Stimulated activated naive CD8-positive, alpha-beta T cell treated with anti-CD3 and anti-CD28 coated beads, Interleukin-15, Interleukin-2, amounts not matched to agents 100 ng/mL and 50 ng/mL, for 24 hours (primary cell): ENCODE results near the gene ZNF396.

Experiments
- H3K27ac Mint-ChIP-seq: one replicate; pipeline ENCODE4 v1.8.0; 2021; ENCODE audit warnings: mild to moderate bottlenecking, mixed read lengths
- H3K27me3 Mint-ChIP-seq: one replicate; pipeline ENCODE4 v1.8.0; 2021; ENCODE audit warnings: mixed read lengths
- H3K36me3 Mint-ChIP-seq: one replicate; pipeline ENCODE4 v1.8.0; 2021; ENCODE audit warnings: low read depth, mixed read lengths
- H3K4me1 Mint-ChIP-seq: one replicate; pipeline ENCODE4 v1.8.0; 2021; ENCODE audit warnings: low read depth, mixed read lengths
- H3K4me3 Mint-ChIP-seq: one replicate; pipeline ENCODE4 v1.8.0; 2021; ENCODE audit warnings: mild to moderate bottlenecking, mixed read lengths
- H3K9me3 Mint-ChIP-seq: one replicate; pipeline ENCODE4 v1.8.0; 2021; ENCODE audit warnings: mixed read lengths

The ZNF396 gene

DNA sequence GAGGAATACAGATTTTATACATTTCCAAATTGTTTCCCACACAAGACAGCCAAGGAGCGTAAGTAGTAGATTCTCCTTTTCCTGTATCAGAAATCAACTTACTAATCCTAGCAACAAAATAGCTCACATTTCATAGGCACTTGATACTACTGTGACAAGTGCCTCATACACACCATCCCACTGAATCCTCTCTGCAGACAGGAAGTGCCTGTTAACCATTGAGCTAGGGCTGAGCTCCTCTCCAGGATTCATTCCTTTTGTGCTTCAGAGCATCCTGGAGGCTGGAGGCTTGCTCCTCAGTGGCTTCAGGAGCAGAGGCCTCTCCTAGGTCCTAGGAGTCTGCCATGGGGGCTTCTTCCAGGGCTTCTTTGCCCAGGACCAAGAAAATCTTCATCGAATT, 20.8 kb upstream of the ZNF396 start:
- Mint-ChIP-seq H3K27ac (no peak overlapping the region), H3K4me1 (no peaks in the 10 kb centered on the region), H3K9me3 (no peaks in the 10 kb centered on the region), H3K27me3 (peaks cover 23% of the 10 kb centered on the region), H3K4me3 (no peak overlapping the region), H3K36me3 (no peaks in the 10 kb centered on the region)

DNA sequence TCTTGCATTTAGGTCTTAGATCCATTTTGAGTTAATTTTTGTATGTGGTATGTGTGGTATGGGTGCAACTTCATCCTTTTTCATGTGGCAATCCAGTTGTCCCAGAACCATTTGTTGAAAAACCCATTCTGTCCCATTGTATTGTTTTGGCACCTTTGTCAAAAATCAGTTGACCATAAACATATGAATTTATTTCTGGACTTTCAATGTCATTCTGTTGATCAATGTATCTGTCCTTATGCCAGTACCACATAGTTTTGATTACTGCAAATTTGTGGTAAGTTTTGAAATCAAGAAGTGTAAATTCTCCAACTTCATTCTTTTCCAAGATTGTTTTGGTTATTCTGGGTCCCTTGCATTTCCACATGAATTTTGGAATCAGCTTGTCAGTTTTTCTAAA, 16.6 kb upstream of the ZNF396 start:
- no peaks in the 10 kb centered on the region for H3K36me3 Mint-ChIP-seq

DNA sequence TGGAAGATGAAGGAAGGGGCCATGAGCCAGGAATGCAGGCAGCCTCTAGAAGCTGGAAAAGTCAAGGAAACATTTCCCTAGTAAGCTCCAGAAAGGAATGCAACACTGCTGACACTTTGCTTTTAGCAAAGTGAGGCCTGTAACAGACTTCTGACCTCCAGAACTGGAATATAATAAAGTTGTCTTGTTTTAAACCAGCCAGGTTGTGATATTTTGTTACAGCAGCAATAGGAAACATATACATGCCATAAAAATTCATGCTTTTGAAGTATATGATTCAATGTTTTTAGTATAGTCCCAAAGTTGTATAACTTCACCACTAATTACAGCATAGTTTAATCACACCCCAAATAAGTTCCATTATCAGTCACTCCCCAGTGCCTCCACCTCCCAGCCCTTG, 15.2 kb upstream of the ZNF396 start:
- H3K4me3 Mint-ChIP-seq: no peak overlapping the region
- no peaks in the 10 kb centered on the region for H3K4me1 Mint-ChIP-seq
- H3K36me3 Mint-ChIP-seq: no peaks in the 10 kb centered on the region
- H3K27me3 Mint-ChIP-seq: peaks cover 27% of the 10 kb centered on the region
- H3K27ac Mint-ChIP-seq: no peak overlapping the region
- H3K9me3 Mint-ChIP-seq: no peaks in the 10 kb centered on the region

More for the DNA sequence above, 16.6 kb upstream of the ZNF396 start:
- no peaks in the 10 kb centered on the region for H3K9me3 Mint-ChIP-seq
- no peak overlapping the region for H3K27ac Mint-ChIP-seq
- H3K4me3 Mint-ChIP-seq: no peak overlapping the region
- H3K4me1 Mint-ChIP-seq: no peaks in the 10 kb centered on the region
- peaks cover 23% of the 10 kb centered on the region for H3K27me3 Mint-ChIP-seq

DNA sequence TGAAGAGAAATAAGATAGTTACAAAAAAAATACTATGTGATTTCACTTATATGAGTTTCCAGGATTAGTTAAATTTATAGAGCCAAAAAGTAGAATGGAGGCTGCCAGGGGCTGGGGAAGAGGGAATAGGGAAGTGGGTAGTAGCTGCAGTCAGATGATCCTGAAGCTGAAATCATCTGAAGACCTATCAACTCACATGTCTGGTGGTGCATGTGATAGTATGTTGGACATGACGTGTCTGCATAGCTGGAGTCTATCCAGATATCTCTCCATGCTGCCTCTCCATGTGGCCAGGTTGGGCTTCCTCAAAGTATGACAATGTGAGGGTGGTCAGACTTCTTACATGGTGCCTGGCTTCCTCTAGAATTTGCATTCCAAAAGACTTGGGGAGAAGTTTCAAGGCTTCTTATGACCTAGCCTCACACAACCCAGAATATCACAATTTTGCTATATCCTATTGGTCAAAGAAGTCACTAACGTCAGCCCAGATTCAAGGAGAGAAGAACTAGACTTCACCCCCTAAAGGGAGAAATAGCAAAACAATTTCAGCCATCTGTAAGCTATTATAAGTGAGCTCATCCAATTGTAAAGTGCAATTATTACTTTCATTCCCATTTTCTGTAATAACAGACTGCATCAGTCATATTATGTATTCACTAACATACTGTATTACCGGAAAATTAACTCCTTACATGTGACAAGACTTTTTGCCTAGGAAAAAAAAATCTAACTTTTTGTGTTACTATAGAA, 14.0 kb upstream of the ZNF396 start:
- no peak overlapping the region for H3K27ac Mint-ChIP-seq
- peaks cover 3% of the 10 kb centered on the region for H3K4me1 Mint-ChIP-seq
- H3K27me3 Mint-ChIP-seq: peaks cover 35% of the 10 kb centered on the region
- no peaks in the 10 kb centered on the region for H3K36me3 Mint-ChIP-seq
- H3K9me3 Mint-ChIP-seq: no peaks in the 10 kb centered on the region
- H3K4me3 Mint-ChIP-seq: no peak overlapping the region

DNA sequence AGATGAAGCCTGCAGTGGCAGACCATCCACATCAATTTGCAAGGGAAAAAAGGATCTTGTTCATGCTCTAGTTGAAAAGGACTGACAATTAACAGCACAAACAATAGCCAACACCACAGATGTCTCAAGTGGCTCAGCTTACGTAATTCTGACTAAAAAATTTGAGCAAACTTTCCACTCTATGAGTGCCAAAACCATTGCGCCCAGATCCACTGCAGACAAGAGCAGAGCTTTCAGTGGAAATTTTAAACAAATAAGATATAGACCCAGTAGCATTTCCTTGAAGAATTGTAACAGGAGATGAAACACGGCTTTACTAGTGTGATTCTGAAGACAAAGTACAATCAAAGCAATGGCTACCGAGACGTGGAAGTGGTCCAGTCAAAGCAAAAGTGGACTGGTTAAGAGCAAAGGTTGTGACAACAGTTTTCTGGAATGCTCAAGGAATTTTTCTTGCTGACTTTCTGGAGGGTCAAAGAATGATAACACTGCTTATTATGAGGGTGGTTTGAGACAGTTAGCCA, 12.0 kb upstream of the ZNF396 start:
- H3K27me3 Mint-ChIP-seq: peaks cover 39% of the 10 kb centered on the region
- no peaks in the 10 kb centered on the region for H3K9me3 Mint-ChIP-seq
- H3K27ac Mint-ChIP-seq: no peak overlapping the region
- no peaks in the 10 kb centered on the region for H3K36me3 Mint-ChIP-seq
- peaks cover 3% of the 10 kb centered on the region for H3K4me1 Mint-ChIP-seq
- H3K4me3 Mint-ChIP-seq: no peak overlapping the region

DNA sequence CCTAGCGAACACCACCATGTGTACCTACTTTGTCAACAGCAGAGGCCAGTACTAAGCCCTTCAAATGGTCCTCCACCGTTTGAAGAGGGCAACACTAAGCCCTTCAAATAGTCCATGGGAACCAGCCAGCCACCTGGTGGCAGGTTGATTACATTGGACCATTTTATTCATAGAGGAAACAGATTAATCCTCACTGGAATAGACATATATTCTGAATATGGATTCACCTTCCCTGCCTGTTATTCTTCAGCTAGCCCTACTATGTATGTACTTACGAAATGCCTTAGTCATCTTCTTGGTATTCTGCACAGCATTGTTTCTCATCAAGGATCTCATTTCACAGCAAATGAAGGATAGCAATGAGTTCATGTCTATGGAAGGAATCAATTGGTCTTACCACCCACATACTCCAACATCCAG, 10.0 kb upstream of the ZNF396 start:
- Mint-ChIP-seq H3K4me3 (no peak overlapping the region), H3K4me1 (peaks cover 3% of the 10 kb centered on the region), H3K9me3 (no peaks in the 10 kb centered on the region), H3K36me3 (no peaks in the 10 kb centered on the region), H3K27ac (no peak overlapping the region), H3K27me3 (peaks cover 41% of the 10 kb centered on the region)

DNA sequence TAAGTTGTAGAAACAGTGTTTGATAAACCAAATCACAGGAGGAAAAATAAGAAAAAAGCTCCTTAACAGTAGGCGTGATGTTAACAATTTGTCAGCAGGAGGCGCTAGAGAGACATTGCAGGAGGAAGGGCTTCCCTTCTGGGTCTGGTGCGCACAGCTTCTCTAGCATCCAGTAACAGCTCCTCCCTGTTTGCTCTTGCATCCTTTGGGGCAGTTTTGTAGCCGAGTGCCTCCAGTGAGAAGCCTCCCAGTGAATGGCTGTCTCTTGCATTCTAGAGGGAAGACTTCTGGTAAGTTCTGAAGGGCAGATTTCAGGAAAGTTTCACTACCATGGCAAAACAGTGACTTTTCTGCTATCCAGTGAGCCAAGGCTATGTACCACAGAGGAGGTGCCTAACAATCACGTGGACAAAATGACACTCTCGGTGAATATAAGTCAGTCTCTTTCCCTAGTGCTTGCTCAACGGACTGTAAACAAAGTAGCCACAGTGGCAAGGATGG, 9.5 kb upstream of the ZNF396 start:
- Mint-ChIP-seq H3K27me3 (peaks cover 41% of the 10 kb centered on the region), H3K27ac (no peak overlapping the region)

DNA sequence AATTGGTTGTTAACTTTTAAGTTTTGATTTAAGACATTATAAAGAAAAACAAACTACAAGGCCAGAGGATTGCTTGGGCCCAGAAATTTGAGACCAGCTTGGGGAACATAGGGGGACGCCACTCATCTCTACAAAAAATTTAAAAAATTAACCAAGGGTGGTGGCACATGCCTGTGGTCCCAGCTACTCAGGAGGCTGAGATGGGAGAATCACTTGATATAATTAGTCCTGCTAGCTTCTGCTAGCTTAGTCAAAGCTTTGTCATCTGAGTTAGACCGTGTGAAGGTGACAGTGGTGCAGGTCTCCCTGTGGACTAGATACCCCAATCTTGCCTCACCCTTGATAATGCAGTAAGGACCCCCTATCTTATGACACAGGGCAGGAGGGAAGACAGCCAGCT, 6.0 kb upstream of the ZNF396 start:
- peaks cover 3% of the 10 kb centered on the region for H3K4me1 Mint-ChIP-seq
- no peak overlapping the region for H3K27ac Mint-ChIP-seq
- H3K27me3 Mint-ChIP-seq: peaks cover 22% of the 10 kb centered on the region
- H3K9me3 Mint-ChIP-seq: no peaks in the 10 kb centered on the region
- H3K4me3 Mint-ChIP-seq: no peak overlapping the region
- no peaks in the 10 kb centered on the region for H3K36me3 Mint-ChIP-seq

More for the DNA sequence above, 9.5 kb upstream of the ZNF396 start:
- Mint-ChIP-seq H3K9me3 (no peaks in the 10 kb centered on the region), H3K4me1 (peaks cover 3% of the 10 kb centered on the region), H3K36me3 (no peaks in the 10 kb centered on the region), H3K4me3 (no peak overlapping the region)

DNA sequence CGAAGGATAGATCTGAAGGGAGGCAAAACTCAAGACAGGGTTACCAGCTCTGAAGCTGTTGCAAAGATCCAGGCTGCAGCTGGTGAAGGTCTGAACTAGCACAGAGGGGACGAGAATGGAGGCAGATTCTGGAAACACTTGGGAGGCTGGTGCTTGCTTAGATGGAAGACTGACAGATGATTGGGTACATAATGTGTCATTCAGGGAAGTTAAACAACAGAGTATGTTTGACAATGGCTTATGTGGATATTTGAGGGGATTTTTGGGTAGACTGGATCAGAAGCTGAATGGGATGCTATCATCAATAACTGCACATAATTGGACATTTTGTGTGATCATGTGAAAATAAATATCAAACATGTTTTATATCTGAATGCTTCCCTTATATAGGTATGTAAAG, 2.3 kb upstream of the ZNF396 start:
- H3K36me3 Mint-ChIP-seq: no peaks in the 10 kb centered on the region
- peaks cover 8% of the 10 kb centered on the region for H3K4me1 Mint-ChIP-seq
- no peaks in the 10 kb centered on the region for H3K9me3 Mint-ChIP-seq
- no peak overlapping the region for H3K27ac Mint-ChIP-seq
- H3K4me3 Mint-ChIP-seq: no peak overlapping the region
- peaks cover 5% of the 10 kb centered on the region for H3K27me3 Mint-ChIP-seq

DNA sequence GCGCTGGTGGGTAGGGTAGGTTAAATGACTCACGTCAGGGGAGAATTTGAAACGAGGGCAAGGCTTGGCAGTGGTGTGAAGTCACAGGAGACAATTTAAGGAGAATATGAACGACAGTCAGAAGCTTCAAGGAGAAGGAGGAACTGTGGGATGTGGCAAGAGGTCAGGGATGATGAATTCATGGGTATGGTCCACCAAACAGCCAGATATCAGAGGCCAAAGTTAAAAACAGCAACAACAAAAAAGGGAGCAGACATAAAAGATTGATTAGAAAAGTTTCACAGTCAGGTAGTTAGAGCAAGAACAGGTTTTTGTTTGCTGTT, 1.4 kb upstream of the ZNF396 start:
- Mint-ChIP-seq H3K4me3 (no peak overlapping the region), H3K27ac (no peak overlapping the region), H3K27me3 (no peaks in the 10 kb centered on the region), H3K4me1 (peaks cover 8% of the 10 kb centered on the region), H3K9me3 (no peaks in the 10 kb centered on the region), H3K36me3 (no peaks in the 10 kb centered on the region)

DNA sequence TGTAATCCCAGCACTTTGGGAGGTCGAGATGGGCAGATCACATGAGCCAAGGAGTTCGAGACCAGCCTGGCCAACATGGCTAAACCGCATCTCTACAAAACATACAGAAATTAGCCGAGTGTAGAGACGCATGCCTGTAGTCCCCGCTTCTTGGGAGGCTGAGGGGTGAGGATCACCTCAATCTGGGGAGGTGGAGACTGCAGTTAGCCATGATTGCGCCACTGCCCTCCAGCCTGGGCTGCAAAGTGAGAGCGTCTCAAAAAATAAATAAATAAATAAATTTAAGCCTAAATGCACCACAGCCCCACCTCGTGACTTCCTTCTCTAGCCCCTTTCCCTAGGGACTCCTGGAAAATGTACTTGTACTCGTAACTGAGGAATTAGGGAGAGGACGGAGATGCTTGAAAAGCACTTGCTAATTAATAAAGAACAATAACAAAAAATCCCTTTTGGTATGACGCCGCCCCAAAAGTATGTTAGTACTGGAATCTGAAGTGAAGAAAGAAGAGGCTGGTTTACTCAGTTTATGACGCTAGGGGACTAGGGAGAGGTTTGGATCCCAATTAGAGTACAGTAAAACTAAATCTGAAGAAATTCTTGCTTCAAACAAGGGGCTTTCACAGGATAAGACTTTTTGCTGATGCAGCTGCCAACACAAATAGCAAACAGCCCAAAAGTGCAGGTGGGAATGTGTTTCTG, 887 bp upstream of the ZNF396 start:
- Mint-ChIP-seq H3K36me3 (no peaks in the 10 kb centered on the region), H3K4me3 (peak overlapping the region; percentile 72), H3K27ac (peak overlapping the region; percentile 8), H3K27me3 (no peaks in the 10 kb centered on the region), H3K4me1 (peaks cover 8% of the 10 kb centered on the region), H3K9me3 (no peaks in the 10 kb centered on the region)

DNA sequence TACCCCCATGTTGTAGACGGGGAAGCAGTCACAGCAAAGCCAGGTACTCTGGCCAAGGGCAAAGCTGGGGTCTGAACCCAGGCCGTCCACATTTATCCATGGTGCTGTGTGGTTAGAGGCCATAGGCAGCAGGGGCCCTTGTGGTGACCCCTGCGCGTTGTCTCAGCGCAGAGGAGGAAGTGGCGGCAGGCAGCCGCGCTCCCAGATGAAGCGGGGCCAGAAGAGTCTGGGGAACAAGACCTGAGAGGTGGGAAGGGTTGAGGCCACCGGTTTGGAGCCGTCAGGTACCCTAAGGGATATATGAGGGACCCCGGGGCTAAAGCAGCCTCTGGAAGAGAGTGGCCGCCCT, 770 bp downstream of the ZNF396 start:
- Mint-ChIP-seq H3K4me1 (peaks cover 21% of the 10 kb centered on the region), H3K36me3 (no peaks in the 10 kb centered on the region), H3K4me3 (peak overlapping the region; percentile 79), H3K27me3 (no peaks in the 10 kb centered on the region), H3K9me3 (no peaks in the 10 kb centered on the region), H3K27ac (peak overlapping the region; percentile 24)

DNA sequence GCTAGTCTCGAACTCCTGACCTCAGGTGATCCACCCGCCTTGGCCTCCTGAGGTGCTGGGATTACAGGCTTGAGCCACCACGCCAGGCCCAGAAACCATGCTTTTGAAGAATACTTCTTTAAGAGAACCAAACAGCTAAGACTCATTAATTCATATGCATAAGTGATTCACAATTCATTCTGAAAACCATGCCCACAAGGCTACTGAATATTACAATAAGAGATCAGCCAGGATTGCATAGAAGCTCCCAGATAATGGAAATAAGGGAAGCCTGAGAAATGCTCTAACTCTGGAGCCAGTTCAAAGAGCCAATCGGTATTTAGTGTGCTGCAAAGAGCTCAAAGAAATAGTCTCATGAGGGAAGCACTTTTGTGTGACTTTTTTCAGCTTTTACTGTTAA, 2.4 kb downstream of the ZNF396 start:
- Mint-ChIP-seq H3K36me3 (no peaks in the 10 kb centered on the region), H3K4me1 (peaks cover 21% of the 10 kb centered on the region), H3K4me3 (no peak overlapping the region), H3K9me3 (no peaks in the 10 kb centered on the region), H3K27me3 (no peaks in the 10 kb centered on the region), H3K27ac (no peak overlapping the region)

DNA sequence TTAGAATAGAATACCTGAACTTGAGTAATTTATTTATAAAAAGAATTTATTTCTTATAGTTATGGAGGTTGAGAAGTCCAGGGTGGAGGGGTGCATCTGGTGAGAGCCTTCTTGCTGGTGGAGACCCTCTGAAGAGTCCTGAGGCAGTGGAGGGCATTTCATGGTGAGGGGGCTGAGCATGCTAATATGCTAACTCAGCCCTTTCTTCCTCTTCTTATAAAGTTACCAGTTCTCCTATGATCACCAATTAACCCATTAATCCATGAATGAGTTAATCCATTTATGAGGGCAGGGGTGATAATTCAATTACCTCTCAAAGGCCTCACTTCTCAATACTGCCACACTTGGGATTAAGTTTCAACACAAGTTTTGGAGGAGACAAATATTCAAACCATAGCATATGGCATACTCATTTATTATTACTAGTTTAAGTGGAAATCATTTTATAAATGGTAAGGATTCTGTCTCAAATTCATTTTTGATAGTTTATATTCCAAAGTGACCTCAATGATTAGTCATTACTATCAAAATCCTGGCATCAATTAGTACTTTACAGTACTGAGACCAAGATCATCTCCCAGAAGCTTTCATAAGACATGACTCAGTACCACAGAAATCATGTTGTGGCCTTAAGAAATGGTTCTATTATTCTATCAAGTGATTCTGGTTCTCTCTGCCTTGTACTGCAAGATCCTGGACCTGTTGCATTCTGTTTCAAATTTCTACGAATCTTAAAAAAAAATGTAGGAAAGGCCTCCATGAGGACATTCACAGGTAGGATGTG, 5.5 kb downstream of the ZNF396 start:
- H3K4me1 Mint-ChIP-seq: peaks cover 18% of the 10 kb centered on the region
- no peak overlapping the region for H3K27ac Mint-ChIP-seq
- H3K27me3 Mint-ChIP-seq: no peaks in the 10 kb centered on the region
- H3K9me3 Mint-ChIP-seq: no peaks in the 10 kb centered on the region
- no peaks in the 10 kb centered on the region for H3K36me3 Mint-ChIP-seq
- H3K4me3 Mint-ChIP-seq: no peak overlapping the region

DNA sequence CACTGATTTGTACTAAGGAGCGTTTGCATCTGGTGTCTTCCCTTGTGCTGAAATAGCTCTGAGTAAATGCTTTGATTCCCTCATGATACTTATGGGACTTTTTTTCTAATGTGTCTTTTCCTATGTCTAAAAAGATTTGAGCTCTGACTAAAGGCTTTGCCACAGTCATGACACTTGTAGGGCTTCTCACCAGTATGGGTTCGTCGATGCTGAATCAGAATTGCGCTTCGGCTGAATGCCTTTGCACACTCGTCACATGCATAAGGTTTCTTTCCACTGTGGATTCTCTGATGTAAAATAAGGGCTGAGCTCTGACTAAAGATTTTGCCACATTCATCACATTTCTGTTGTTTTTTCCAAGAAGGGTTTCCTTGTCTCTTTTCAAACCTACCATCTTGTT, 8.0 kb downstream of the ZNF396 start:
- Mint-ChIP-seq H3K4me3 (no peak overlapping the region), H3K36me3 (no peaks in the 10 kb centered on the region), H3K4me1 (peaks cover 13% of the 10 kb centered on the region), H3K27me3 (no peaks in the 10 kb centered on the region), H3K9me3 (no peaks in the 10 kb centered on the region), H3K27ac (no peak overlapping the region)
